GM23338 (cell line): ENCODE data around the gene SLC28A1. TPM values are rescaled to one million over a fixed set of nuclear protein-coding genes. Genes with fewer than 3 reads are reported as not detected.

Experiments
- ATAC-seq: fragments of 200-7000 bp; cut with Tn5 transposase; 3 replicates; pipeline ENCODE4 v1.9.1; 2020
- DNase-seq: peaks from one replicate; pipeline ENCODE4 v3.0.0-alpha.2; 2015; ENCODE audit warnings: low spot score
- H2AFZ ChIP-seq: fragments of 200-600 bp; sonication (generic); 2 replicates; pipeline ENCODE4 v1.8.0; 2016; ENCODE audit warnings: antibody characterized with exemption, mild to moderate bottlenecking, moderate library complexity
- H3F3A ChIP-seq: fragments of 200-600 bp; sonication (generic); replicated peaks from 2 replicates; pipeline ENCODE4 v1.8.0; 2017; ENCODE audit warnings: antibody characterized with exemption, mixed run types, low read depth
- H3K27ac ChIP-seq: fragments of 200-600 bp; sonication (generic); 2 replicates; pipeline ENCODE4 v1.6.1; 2016; ENCODE audit warnings: low read depth
- H3K27me3 ChIP-seq: fragments of 200-600 bp; sonication (generic); 2 replicates; pipeline ENCODE4 v1.8.0; 2016; ENCODE audit warnings: mild to moderate bottlenecking, mixed run types, moderate library complexity; ENCODE audit not compliant: insufficient read depth
- H3K36me3 ChIP-seq: fragments of 200-600 bp; sonication (generic); 2 replicates; pipeline ENCODE4 v1.8.0; 2016; ENCODE audit warnings: mild to moderate bottlenecking; ENCODE audit not compliant: insufficient read depth
- H3K4me1 ChIP-seq: fragments of 200-600 bp; sonication (generic); 2 replicates; pipeline ENCODE4 v1.8.0; 2016; ENCODE audit warnings: mild to moderate bottlenecking, moderate library complexity; ENCODE audit not compliant: insufficient read depth
- H3K4me2 ChIP-seq: fragments of 200-600 bp; sonication (generic); 2 replicates; pipeline ENCODE4 v1.7.1; 2017; ENCODE audit warnings: mixed run types
- H3K4me3 ChIP-seq: fragments of 200-600 bp; sonication (generic); 2 replicates; pipeline ENCODE4 v1.6.1; 2016; ENCODE audit warnings: mixed run types
- H3K79me2 ChIP-seq: fragments of 200-600 bp; sonication (generic); replicated peaks from 2 replicates; pipeline ENCODE4 v1.8.0; 2017; ENCODE audit warnings: mild to moderate bottlenecking; ENCODE audit not compliant: insufficient read depth
- H3K9me2 ChIP-seq: fragments of 200-600 bp; sonication (generic); 2 replicates; pipeline ENCODE4 v1.8.0; 2017; ENCODE audit not compliant: insufficient read depth
- H4K20me1 ChIP-seq: fragments of 200-600 bp; sonication (generic); replicated peaks from 2 replicates; pipeline ENCODE4 v1.8.0; 2017; ENCODE audit warnings: mild to moderate bottlenecking; ENCODE audit not compliant: insufficient read depth
- H3K27ac Mint-ChIP-seq: 2 replicates; pipeline ENCODE4 v1.8.0; 2020; ENCODE audit warnings: inconsistent platforms, mild to moderate bottlenecking, moderate library complexity, mixed read lengths
- H3K27me3 Mint-ChIP-seq: 3 replicates; pipeline ENCODE4 v1.8.0; 2022; ENCODE audit warnings: low read depth, mild to moderate bottlenecking, moderate library complexity, mixed read lengths, inconsistent platforms; ENCODE audit not compliant: insufficient read depth, poor library complexity
- H3K36me3 Mint-ChIP-seq: 3 replicates; pipeline ENCODE4 v1.8.0; 2021; ENCODE audit warnings: low read depth, mild to moderate bottlenecking, inconsistent platforms, moderate library complexity, mixed read lengths
- H3K4me1 Mint-ChIP-seq: 3 replicates; pipeline ENCODE4 v1.8.0; 2020; ENCODE audit warnings: mild to moderate bottlenecking, inconsistent platforms, mixed read lengths
- H3K4me3 Mint-ChIP-seq: 3 replicates; pipeline ENCODE4 v1.8.0; 2021; ENCODE audit warnings: moderate library complexity, mild to moderate bottlenecking, inconsistent platforms, mixed read lengths
- H3K9me3 Mint-ChIP-seq: 3 replicates; pipeline ENCODE4 v1.8.0; 2020; ENCODE audit warnings: moderate library complexity, mild to moderate bottlenecking, inconsistent platforms, mixed read lengths
- CREB1 ChIP-seq: fragments of 250-450 bp; sonication (Bioruptor Pico); IDR thresholded peaks from 2 replicates; pipeline ENCODE4 v1.5.0; 2020; ENCODE audit warnings: low read depth, mild to moderate bottlenecking, moderate library complexity
- EZH2 ChIP-seq: fragments of 200-600 bp; sonication (generic); IDR thresholded peaks from one replicate; pipeline ENCODE4 v1.8.0; 2017; ENCODE audit warnings: antibody characterized with exemption, mild to moderate bottlenecking, low read depth; ENCODE audit not compliant: unreplicated experiment
- JUNB ChIP-seq: IDR thresholded peaks from one replicate; pipeline ENCODE4 v1.6.1; 2016; ENCODE audit warnings: antibody characterized with exemption; ENCODE audit not compliant: unreplicated experiment
- NANOG ChIP-seq: IDR thresholded peaks from 2 replicates; pipeline ENCODE4 v1.6.1; 2016; ENCODE audit warnings: antibody characterized with exemption, borderline replicate concordance
- POLR2AphosphoS5 ChIP-seq: IDR thresholded peaks from 2 replicates; pipeline ENCODE4 v1.6.1; 2016; ENCODE audit warnings: antibody characterized with exemption, low read depth
- STAT1 ChIP-seq: IDR thresholded peaks from one replicate; pipeline ENCODE4 v1.6.1; 2016; ENCODE audit warnings: antibody characterized with exemption; ENCODE audit not compliant: unreplicated experiment
- ZNF114 ChIP-seq: fragments of 250-450 bp; sonication (Bioruptor Pico); IDR thresholded peaks from 2 replicates; pipeline ENCODE4 v1.5.0; 2020; ENCODE audit warnings: mild to moderate bottlenecking, moderate library complexity
- ZNF331 ChIP-seq: fragments of 250-450 bp; sonication (Bioruptor Pico); IDR thresholded peaks from 2 replicates; pipeline ENCODE4 v1.5.0; 2020; ENCODE audit warnings: low read depth, mild to moderate bottlenecking, moderate library complexity
- polyA plus RNA-seq: library from polyadenylated mRNA; unstranded; fragments of >200 nt; fragmentation: Nextera tagmentation; extraction: Ambion mirVana; gene quantifications from 2 replicates; pipeline ENCODE4 v1.2.1, GENCODE V29; 2016
- total RNA-seq: library from RNA; depleted of rRNA; stranded (reverse); fragments of >200 nt; shearing (Covaris generic); gene quantifications from 2 replicates; pipeline ENCODE4 v1.2.3, GENCODE V29; 2014
- TF ChIP-seq, protein P1 (sequence below): IDR thresholded peaks from 2 replicates; pipeline ENCODE4 v1.6.1; 2016; ENCODE audit warnings: antibody characterized with exemption
- TF ChIP-seq, protein P2 (sequence below): IDR thresholded peaks from one replicate; pipeline ENCODE4 v1.6.1; 2018; ENCODE audit warnings: antibody characterized with exemption; ENCODE audit not compliant: unreplicated experiment

Gene SLC28A1
- total and polyA plus RNA-seq, 2 experiments from 2014 or later: not detected

DNA sequence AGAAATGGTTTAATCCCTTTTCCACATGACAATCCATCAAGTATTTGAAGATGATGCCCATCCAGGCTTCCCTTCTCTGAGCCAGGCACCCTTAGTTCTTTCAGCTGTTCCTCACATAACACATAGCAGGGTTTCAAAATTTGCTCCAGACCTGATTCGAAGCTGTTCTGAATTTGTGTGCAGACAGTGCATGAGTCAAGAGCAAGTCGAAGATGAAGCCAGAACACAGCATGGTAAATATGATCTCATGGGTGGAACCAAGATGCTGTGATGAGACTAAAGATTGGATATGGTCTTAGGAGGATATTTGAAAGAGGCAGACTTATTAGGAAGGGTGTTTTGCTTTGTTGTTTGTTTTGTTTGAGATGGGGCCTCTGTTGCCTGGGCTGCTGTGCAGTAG, 64.6 kb downstream of the SLC28A1 start:
- Histone ChIP-seq H3K79me2 (no peaks in the 10 kb centered on the region), H3K4me1 (no peaks in the 10 kb centered on the region), H3K36me3 (no peaks in the 10 kb centered on the region), H4K20me1 (no peaks in the 10 kb centered on the region), H3F3A (no peaks in the 10 kb centered on the region), H3K9me2 (no peaks in the 10 kb centered on the region), H2AFZ (no peak overlapping the region), H3K27ac (no peak overlapping the region), H3K4me3 (no peak overlapping the region), H3K27me3 (no peaks in the 10 kb centered on the region), H3K4me2 (no peak overlapping the region)
- TF ChIP-seq CREB1 (CRISPR knock-in tag) (no peak), STAT1 (no peak), EZH2 (no peak), ZNF114 (CRISPR knock-in tag) (no peak), ZNF331 (CRISPR knock-in tag) (no peak), JUNB (no peak), NANOG (no peak)
- TF ChIP-seq, protein P1, sequence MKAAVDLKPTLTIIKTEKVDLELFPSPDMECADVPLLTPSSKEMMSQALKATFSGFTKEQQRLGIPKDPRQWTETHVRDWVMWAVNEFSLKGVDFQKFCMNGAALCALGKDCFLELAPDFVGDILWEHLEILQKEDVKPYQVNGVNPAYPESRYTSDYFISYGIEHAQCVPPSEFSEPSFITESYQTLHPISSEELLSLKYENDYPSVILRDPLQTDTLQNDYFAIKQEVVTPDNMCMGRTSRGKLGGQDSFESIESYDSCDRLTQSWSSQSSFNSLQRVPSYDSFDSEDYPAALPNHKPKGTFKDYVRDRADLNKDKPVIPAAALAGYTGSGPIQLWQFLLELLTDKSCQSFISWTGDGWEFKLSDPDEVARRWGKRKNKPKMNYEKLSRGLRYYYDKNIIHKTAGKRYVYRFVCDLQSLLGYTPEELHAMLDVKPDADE: no peak
- TF ChIP-seq, protein P2, sequence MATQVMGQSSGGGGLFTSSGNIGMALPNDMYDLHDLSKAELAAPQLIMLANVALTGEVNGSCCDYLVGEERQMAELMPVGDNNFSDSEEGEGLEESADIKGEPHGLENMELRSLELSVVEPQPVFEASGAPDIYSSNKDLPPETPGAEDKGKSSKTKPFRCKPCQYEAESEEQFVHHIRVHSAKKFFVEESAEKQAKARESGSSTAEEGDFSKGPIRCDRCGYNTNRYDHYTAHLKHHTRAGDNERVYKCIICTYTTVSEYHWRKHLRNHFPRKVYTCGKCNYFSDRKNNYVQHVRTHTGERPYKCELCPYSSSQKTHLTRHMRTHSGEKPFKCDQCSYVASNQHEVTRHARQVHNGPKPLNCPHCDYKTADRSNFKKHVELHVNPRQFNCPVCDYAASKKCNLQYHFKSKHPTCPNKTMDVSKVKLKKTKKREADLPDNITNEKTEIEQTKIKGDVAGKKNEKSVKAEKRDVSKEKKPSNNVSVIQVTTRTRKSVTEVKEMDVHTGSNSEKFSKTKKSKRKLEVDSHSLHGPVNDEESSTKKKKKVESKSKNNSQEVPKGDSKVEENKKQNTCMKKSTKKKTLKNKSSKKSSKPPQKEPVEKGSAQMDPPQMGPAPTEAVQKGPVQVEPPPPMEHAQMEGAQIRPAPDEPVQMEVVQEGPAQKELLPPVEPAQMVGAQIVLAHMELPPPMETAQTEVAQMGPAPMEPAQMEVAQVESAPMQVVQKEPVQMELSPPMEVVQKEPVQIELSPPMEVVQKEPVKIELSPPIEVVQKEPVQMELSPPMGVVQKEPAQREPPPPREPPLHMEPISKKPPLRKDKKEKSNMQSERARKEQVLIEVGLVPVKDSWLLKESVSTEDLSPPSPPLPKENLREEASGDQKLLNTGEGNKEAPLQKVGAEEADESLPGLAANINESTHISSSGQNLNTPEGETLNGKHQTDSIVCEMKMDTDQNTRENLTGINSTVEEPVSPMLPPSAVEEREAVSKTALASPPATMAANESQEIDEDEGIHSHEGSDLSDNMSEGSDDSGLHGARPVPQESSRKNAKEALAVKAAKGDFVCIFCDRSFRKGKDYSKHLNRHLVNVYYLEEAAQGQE: no peak
- Mint-ChIP-seq H3K4me1 (0 out of 3 replicates have a peak, but pooled peaks cover under 1% of the 10 kb centered on the region), H3K4me3 (no peak overlapping the region), H3K27me3 (peaks cover 3% of the 10 kb centered on the region), H3K27ac (no peak overlapping the region), H3K9me3 (no peaks in the 10 kb centered on the region), H3K36me3 (no peaks in the 10 kb centered on the region)
- ATAC-seq (no peak), DNase-seq (no peak)

DNA sequence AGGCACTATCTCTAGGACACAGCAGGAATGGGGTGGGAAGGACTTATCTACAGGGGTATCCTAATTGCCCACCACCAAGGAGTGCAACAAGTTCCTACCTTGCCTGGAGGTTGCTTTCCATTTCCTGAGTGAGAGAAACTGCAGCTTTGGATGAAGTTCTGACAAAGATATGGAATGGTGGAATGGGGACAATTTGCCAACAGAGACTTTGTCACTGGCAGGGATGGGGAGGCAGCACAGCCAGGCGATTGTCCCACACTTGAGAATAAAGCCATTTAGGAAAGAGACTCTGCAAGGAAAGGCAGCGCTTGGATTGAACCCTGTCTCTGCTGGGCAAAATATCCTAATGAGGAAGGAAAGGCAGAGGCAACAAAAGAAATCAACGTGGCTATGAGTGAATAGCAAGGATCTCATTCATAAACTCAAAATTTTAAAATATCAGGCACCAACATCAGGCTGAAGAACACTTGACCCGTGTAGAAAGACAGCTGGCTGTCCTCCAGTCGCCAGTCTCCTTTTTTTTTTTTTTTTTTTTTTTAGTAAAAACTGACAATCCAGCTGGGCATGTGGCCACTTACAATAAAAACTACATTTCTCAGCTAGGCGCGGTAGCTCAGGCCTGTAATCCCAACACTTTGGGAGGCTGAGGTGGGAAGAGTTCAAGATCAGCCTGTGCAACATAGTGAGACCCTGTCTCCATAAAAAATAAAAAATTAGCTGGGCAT, 65.5 kb downstream of the SLC28A1 start:
- peaks cover 3% of the 10 kb centered on the region for H3K27me3 Mint-ChIP-seq
- H3K4me1 Mint-ChIP-seq: peaks cover 4% of the 10 kb centered on the region; the same call in 1 of the 3 replicates
- Histone ChIP-seq H3F3A (no peaks in the 10 kb centered on the region), H3K79me2 (no peaks in the 10 kb centered on the region), H3K4me2 (no peak overlapping the region), H2AFZ (no peak overlapping the region), H3K9me2 (no peaks in the 10 kb centered on the region), H3K36me3 (no peaks in the 10 kb centered on the region), H3K27ac (no peak overlapping the region), H3K4me3 (no peak overlapping the region), H4K20me1 (no peaks in the 10 kb centered on the region), H3K27me3 (no peaks in the 10 kb centered on the region), H3K4me1 (no peaks in the 10 kb centered on the region)
- no peak overlapping the region for H3K27ac Mint-ChIP-seq
- TF ChIP-seq, protein P2: no peak
- TF ChIP-seq, protein P1: no peak
- TF ChIP-seq STAT1: no peak
- TF ChIP-seq POLR2AphosphoS5: no peak
- TF ChIP-seq NANOG: no peak
- no peak for TF ChIP-seq ZNF331 (CRISPR knock-in tag)
- no peaks in the 10 kb centered on the region for H3K36me3 Mint-ChIP-seq
- DNase-seq: no peak
- no peak for ATAC-seq
- H3K9me3 Mint-ChIP-seq: no peaks in the 10 kb centered on the region
- H3K4me3 Mint-ChIP-seq: no peak overlapping the region
